Endothelial cell of umbilical vein (primary cell): ENCODE data around the gene MGAT5.

Source experiments
- EZH2 ChIP-seq: IDR thresholded peaks from 2 replicates; pipeline ENCODE4 v1.6.1; 2012; ENCODE audit warnings: borderline replicate concordance, low read depth, mild to moderate bottlenecking, moderate library complexity, low read length, inconsistent platforms; ENCODE audit not compliant: severe bottlenecking
- MYC ChIP-seq: IDR thresholded peaks from one replicate; pipeline ENCODE4 v1.6.1; 2011; ENCODE audit warnings: mild to moderate bottlenecking, low read depth, low read length
- POLR2A ChIP-seq: IDR thresholded peaks from 2 replicates; pipeline ENCODE4 v1.6.1; 2012; ENCODE audit warnings: low read depth, mild to moderate bottlenecking, control low read depth, low read length
- POLR2AphosphoS5 ChIP-seq: IDR thresholded peaks from 2 replicates; pipeline ENCODE4 v1.6.1; 2012; ENCODE audit warnings: low read depth, mild to moderate bottlenecking, control low read depth, low read length, moderate library complexity; ENCODE audit not compliant: insufficient read depth
- TF ChIP-seq, protein P1 (sequence below), 2 donors: IDR thresholded peaks; 1 replicate in 1 of 2; 2 replicates in 1 of 2; pipeline ENCODE4 v1.5.1; 2011; ENCODE audit warnings: low read length in 2 of 2, mild to moderate bottlenecking in 2 of 2, moderate library complexity in 2 of 2, control low read depth in 1 of 2, inconsistent platforms in 1 of 2, low read depth in 1 of 2; ENCODE audit not compliant: insufficient read depth in 1 of 2; ENCODE audit errors: extremely low read depth in 1 of 2

DNA sequence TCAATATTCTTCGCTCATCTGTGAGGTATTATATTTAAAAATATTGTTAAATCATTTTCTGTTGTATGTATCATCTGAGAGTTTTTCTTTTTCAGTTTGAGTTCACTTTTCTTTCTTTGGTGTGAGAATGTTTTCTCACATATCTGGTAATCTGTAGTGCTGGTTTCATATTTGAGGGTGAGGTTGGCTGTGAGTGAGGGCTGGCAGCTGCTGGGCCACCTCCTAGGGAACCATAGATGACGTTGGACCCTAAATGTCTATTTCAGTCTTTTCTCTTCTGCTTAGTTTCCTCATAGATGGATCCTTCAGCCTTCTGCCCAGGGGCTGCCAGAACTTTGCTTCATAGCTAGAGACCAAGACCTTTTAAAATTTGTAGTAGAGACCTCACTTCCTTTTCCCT lies 33.5 kb downstream of the MGAT5 start:
- TF ChIP-seq EZH2 (no peak), POLR2A (no peak), MYC (no peak), POLR2AphosphoS5 (no peak)
- TF ChIP-seq, protein P1, sequence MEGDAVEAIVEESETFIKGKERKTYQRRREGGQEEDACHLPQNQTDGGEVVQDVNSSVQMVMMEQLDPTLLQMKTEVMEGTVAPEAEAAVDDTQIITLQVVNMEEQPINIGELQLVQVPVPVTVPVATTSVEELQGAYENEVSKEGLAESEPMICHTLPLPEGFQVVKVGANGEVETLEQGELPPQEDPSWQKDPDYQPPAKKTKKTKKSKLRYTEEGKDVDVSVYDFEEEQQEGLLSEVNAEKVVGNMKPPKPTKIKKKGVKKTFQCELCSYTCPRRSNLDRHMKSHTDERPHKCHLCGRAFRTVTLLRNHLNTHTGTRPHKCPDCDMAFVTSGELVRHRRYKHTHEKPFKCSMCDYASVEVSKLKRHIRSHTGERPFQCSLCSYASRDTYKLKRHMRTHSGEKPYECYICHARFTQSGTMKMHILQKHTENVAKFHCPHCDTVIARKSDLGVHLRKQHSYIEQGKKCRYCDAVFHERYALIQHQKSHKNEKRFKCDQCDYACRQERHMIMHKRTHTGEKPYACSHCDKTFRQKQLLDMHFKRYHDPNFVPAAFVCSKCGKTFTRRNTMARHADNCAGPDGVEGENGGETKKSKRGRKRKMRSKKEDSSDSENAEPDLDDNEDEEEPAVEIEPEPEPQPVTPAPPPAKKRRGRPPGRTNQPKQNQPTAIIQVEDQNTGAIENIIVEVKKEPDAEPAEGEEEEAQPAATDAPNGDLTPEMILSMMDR (IDR thresholded peaks at IDR 0.05; ENCODE audit: extremely low read depth in 1 of 2, insufficient read depth in 1 of 2, low read depth in 1 of 2, low read length in 2 of 2), result no peak
